Endodermal cell (in vitro differentiated cells): ENCODE measurements around the gene BCKDHB. TPM values are rescaled to one million over a fixed set of nuclear protein-coding genes. Genes with fewer than 3 reads are reported as not detected.
"Not testable (repeated sequence)": the region's sequence is repeated elsewhere in the genome, so short reads cannot be mapped to it uniquely, and the experiment has no call there.

Source experiments
- DNase-seq: peaks from one replicate; pipeline ENCODE4 v3.0.0-alpha.2; 2017
- H3K27ac ChIP-seq: 2 replicates; pipeline ENCODE4 v1.5.1; 2013; ENCODE audit warnings: mild to moderate bottlenecking, low read depth, low read length, moderate library complexity
- H3K27me3 ChIP-seq: 2 replicates; pipeline ENCODE4 v1.6.1; 2013; ENCODE audit warnings: mild to moderate bottlenecking, low read length, moderate library complexity; ENCODE audit not compliant: insufficient read depth, control insufficient read depth, poor library complexity, severe bottlenecking
- H3K36me3 ChIP-seq: 2 replicates; pipeline ENCODE4 v1.7.0; 2013; ENCODE audit warnings: mild to moderate bottlenecking, low read length, moderate library complexity; ENCODE audit not compliant: control insufficient read depth, insufficient read depth
- H3K4me1 ChIP-seq: one replicate; pipeline ENCODE4 v1.7.0; 2013; ENCODE audit warnings: low read length; ENCODE audit not compliant: control insufficient read depth, insufficient read depth
- H3K4me3 ChIP-seq: 2 replicates; pipeline ENCODE4 v1.5.1; 2013; ENCODE audit warnings: mild to moderate bottlenecking, low read length, moderate library complexity
- H3K9ac ChIP-seq: 2 replicates; pipeline ENCODE4 v1.6.1; 2013; ENCODE audit warnings: mild to moderate bottlenecking, low read length, moderate library complexity; ENCODE audit not compliant: poor library complexity, severe bottlenecking; ENCODE audit errors: extremely low read depth
- H3K9me3 ChIP-seq: 2 replicates; pipeline ENCODE4 v1.6.1; 2013; ENCODE audit warnings: mild to moderate bottlenecking, low read length, moderate library complexity; ENCODE audit not compliant: control insufficient read depth
- H3K27ac Mint-ChIP-seq: 2 replicates; pipeline ENCODE4 v1.8.0; 2020; ENCODE audit warnings: mixed read lengths
- H3K27me3 Mint-ChIP-seq: 2 replicates; pipeline ENCODE4 v1.8.0; 2021; ENCODE audit warnings: mild to moderate bottlenecking, mixed read lengths; ENCODE audit not compliant: insufficient read depth
- H3K36me3 Mint-ChIP-seq: 2 replicates; pipeline ENCODE4 v1.8.0; 2020; ENCODE audit warnings: low read depth, mixed read lengths
- H3K4me1 Mint-ChIP-seq: 2 replicates; pipeline ENCODE4 v1.8.0; 2020; ENCODE audit warnings: mixed read lengths
- H3K4me3 Mint-ChIP-seq: 2 replicates; pipeline ENCODE4 v1.8.0; 2020; ENCODE audit warnings: mild to moderate bottlenecking, moderate library complexity, mixed read lengths
- H3K9me3 Mint-ChIP-seq: 2 replicates; pipeline ENCODE4 v1.8.0; 2020; ENCODE audit warnings: mild to moderate bottlenecking, mixed read lengths
- WGBS, 2 experiments: methylation state at CpG; one replicate each; pipeline versions ENCODE4 v1.1.5 to v1.1.7; 2013; ENCODE audit warnings: missing lambda C conversion rate in 2 of 2, mixed read lengths in 1 of 2; ENCODE audit not compliant: insufficient coverage in 1 of 2, insufficient read length in 1 of 2; 5-methylcytosine and 5-hydroxymethylcytosine counted together
- total RNA-seq, 2 donors: library from RNA; stranded (reverse); fragmentation: NEBNext Ultra II Directional in 1 of 2; extraction: Animal tissue kit (Norgen Biotek cat#: 25700) in 1 of 2; gene quantifications; 2 replicates in 1 of 2; 3 replicates in 1 of 2; pipeline ENCODE4 v1.2.1, GENCODE V29; 2021
- TF ChIP-seq, protein P1 (sequence below): fragments of 200-600 bp; sonication (generic); conservative IDR thresholded peaks from 2 replicates; pipeline ENCODE4 v1.5.0; 2021; ENCODE audit warnings: antibody characterized with exemption, mild to moderate bottlenecking

BCKDHB gene
- total RNA-seq, 2 donors from 2014 or later: 35.1 to 36.4 TPM

- Histone ChIP-seq H3K9me3 (no peaks in the 10 kb centered on the region), H3K9ac (no peak overlapping the region), H3K4me3 (no peak overlapping the region), H3K27ac (no peak overlapping the region), H3K27me3 (no peaks in the 10 kb centered on the region), H3K4me1 (peaks cover 9% of the 10 kb centered on the region), H3K36me3 (no peaks in the 10 kb centered on the region)
- peaks cover 3% of the 10 kb centered on the region for H3K9me3 Mint-ChIP-seq
- DNase-seq: no peak
- H3K27me3 Mint-ChIP-seq: no peaks in the 10 kb centered on the region
- H3K36me3 Mint-ChIP-seq: peaks cover 11% of the 10 kb centered on the region
- no peak overlapping the region for H3K4me3 Mint-ChIP-seq
- no peak overlapping the region for H3K27ac Mint-ChIP-seq
- H3K4me1 Mint-ChIP-seq: peaks cover 38% of the 10 kb centered on the region
- TF ChIP-seq, protein P1, sequence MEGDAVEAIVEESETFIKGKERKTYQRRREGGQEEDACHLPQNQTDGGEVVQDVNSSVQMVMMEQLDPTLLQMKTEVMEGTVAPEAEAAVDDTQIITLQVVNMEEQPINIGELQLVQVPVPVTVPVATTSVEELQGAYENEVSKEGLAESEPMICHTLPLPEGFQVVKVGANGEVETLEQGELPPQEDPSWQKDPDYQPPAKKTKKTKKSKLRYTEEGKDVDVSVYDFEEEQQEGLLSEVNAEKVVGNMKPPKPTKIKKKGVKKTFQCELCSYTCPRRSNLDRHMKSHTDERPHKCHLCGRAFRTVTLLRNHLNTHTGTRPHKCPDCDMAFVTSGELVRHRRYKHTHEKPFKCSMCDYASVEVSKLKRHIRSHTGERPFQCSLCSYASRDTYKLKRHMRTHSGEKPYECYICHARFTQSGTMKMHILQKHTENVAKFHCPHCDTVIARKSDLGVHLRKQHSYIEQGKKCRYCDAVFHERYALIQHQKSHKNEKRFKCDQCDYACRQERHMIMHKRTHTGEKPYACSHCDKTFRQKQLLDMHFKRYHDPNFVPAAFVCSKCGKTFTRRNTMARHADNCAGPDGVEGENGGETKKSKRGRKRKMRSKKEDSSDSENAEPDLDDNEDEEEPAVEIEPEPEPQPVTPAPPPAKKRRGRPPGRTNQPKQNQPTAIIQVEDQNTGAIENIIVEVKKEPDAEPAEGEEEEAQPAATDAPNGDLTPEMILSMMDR: no peak
- no CpG with 5 or more reads among the region's 1 CpG for WGBS, 2 experiments
Observed at GRCh38 chr6:80209430-80209829, 103.0 kb downstream of the BCKDHB start.

GRCh38 chr6:80210618-80211017 lies 104.1 kb downstream of the BCKDHB start:
- no peak overlapping the region for H3K4me3 ChIP-seq
- peak; percentile 43 for DNase-seq
- H3K9ac ChIP-seq: no peak overlapping the region
- Mint-ChIP-seq H3K27me3 (no peaks in the 10 kb centered on the region), H3K4me3 (no peak overlapping the region), H3K36me3 (peaks cover 12% of the 10 kb centered on the region), H3K4me1 (peaks cover 33% of the 10 kb centered on the region), H3K27ac (no peak overlapping the region), H3K9me3 (peaks cover 3% of the 10 kb centered on the region)
- H3K4me1 ChIP-seq: peaks cover 6% of the 10 kb centered on the region
- TF ChIP-seq, protein P1: no peak
- whole genome bisulfite sequencing, 2 experiments: 54 to 66% methylated on average over 3 of the region's 3 CpGs
- no peaks in the 10 kb centered on the region for H3K36me3 ChIP-seq
- no peaks in the 10 kb centered on the region for H3K27me3 ChIP-seq
- no peaks in the 10 kb centered on the region for H3K9me3 ChIP-seq
- peak overlapping the region; percentile 5 for H3K27ac ChIP-seq

- H3K27me3 Mint-ChIP-seq: no peaks in the 10 kb centered on the region
- TF ChIP-seq, protein P1: no peak
- no peaks in the 10 kb centered on the region for H3K36me3 ChIP-seq
- H3K27ac ChIP-seq: no peak overlapping the region
- no peak overlapping the region for H3K4me3 Mint-ChIP-seq
- H3K4me3 ChIP-seq: no peak overlapping the region
- no peak overlapping the region for H3K27ac Mint-ChIP-seq
- DNase-seq: no peak
- peaks cover 3% of the 10 kb centered on the region for H3K9me3 Mint-ChIP-seq
- H3K9me3 ChIP-seq: no peaks in the 10 kb centered on the region
- peaks cover 2% of the 10 kb centered on the region for H3K4me1 ChIP-seq
- no peaks in the 10 kb centered on the region for H3K27me3 ChIP-seq
- H3K36me3 Mint-ChIP-seq: peaks cover 12% of the 10 kb centered on the region
- H3K4me1 Mint-ChIP-seq: peaks cover 27% of the 10 kb centered on the region
- 94 to 96% methylated on average over 2 to 3 of the region's 3 CpGs for WGBS, 2 experiments
- no peak overlapping the region for H3K9ac ChIP-seq
Observed at GRCh38 chr6:80211286-80211685, 104.8 kb downstream of the BCKDHB start.

GRCh38 chr6:80211890-80212289 lies 105.4 kb downstream of the BCKDHB start:
- not testable (repeated sequence) for H3K27ac ChIP-seq, H3K9me3 ChIP-seq, H3K27me3 Mint-ChIP-seq, H3K27me3 ChIP-seq, H3K9ac ChIP-seq, H3K36me3 ChIP-seq, H3K4me3 Mint-ChIP-seq, H3K4me1 ChIP-seq, H3K4me3 ChIP-seq, H3K9me3 Mint-ChIP-seq, DNase-seq, H3K27ac Mint-ChIP-seq
- WGBS, 2 experiments: 93% methylated on average over 4 of the region's 4 CpGs; no CpG with 5 or more reads in 1 of the 2 experiments
- Mint-ChIP-seq H3K4me1 (peaks cover 23% of the 10 kb centered on the region), H3K36me3 (peaks cover 12% of the 10 kb centered on the region)
